Chondrocyte (in vitro differentiated cells): ENCODE measurements around the gene TSEN54. TPM values are rescaled to one million over a fixed set of nuclear protein-coding genes. Genes with fewer than 3 reads are reported as not detected.
A peak's percentile ranks its signal among the peaks of the same experiment; 100 is the strongest.

Experiments
- DNase-seq: peaks from one replicate; pipeline ENCODE4 v3.0.0; 2021; ENCODE audit warnings: mixed read lengths, low spot score
- H3K27ac Mint-ChIP-seq: one replicate; pipeline ENCODE4 v1.8.0; 2021; ENCODE audit warnings: mild to moderate bottlenecking, moderate library complexity, mixed read lengths; ENCODE audit not compliant: unreplicated experiment
- H3K27me3 Mint-ChIP-seq: 2 replicates; pipeline ENCODE4 v1.8.0; 2021; ENCODE audit warnings: low read depth, mixed read lengths
- H3K36me3 Mint-ChIP-seq: 2 replicates; pipeline ENCODE4 v1.8.0; 2021; ENCODE audit warnings: low read depth, mixed read lengths
- H3K4me1 Mint-ChIP-seq: 2 replicates; pipeline ENCODE4 v1.8.0; 2021; ENCODE audit warnings: low read depth, mild to moderate bottlenecking, mixed read lengths
- H3K4me3 Mint-ChIP-seq: one replicate; pipeline ENCODE4 v1.8.0; 2021; ENCODE audit warnings: mild to moderate bottlenecking, moderate library complexity, mixed read lengths; ENCODE audit not compliant: unreplicated experiment
- H3K9me3 Mint-ChIP-seq: 2 replicates; pipeline ENCODE4 v1.8.0; 2021; ENCODE audit warnings: low read depth, mixed read lengths
- total RNA-seq: library from RNA; stranded (reverse); gene quantifications from 3 replicates; pipeline ENCODE4 v1.2.1, GENCODE V29; 2021
- TF ChIP-seq, protein P1 (sequence below): fragments of 200-600 bp; sonication (generic); IDR thresholded peaks from 2 replicates; pipeline ENCODE4 v1.5.0; 2021; ENCODE audit warnings: antibody characterized with exemption, mild to moderate bottlenecking, moderate library complexity

The TSEN54 gene
- total RNA-seq, 1 donor from 2014 or later = 12.2 TPM

DNA sequence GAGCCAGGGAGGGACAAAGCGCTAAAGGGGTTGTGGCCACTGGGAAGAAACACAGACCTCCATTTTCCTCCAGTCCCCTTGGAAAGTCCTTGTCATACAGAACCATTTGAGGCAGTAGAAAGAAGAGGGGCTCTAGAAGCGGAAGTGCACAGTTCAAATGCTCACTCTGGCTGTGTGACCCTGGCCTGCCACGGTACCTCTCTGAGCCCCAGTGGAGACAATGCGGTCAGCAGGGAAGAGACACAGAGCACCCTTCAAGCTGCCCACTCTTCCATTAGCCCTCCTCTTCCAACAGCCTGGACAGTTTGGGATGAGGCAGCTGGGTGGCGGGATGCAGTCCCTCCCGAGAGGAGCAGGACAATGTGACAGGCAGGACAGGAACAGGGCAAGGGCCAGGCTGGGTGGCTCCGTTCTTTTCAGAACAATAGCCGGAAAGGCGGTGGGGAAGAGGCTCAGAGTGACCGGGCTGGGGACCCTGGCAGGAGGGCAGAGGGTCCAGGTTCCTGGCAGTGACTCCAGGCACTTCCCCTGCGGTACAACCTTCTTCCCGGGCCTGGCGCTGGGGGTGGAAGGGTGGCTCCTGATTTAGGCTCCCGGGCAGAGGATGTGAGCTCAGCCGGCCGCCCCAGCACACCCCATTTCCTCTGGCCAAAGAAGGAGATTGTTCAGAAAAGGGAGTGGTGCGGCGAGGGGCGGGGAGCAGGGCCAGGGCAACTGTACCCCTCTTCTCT is 6.6 kb upstream of the TSEN54 start:
- Mint-ChIP-seq H3K36me3 (peaks cover 7% of the 10 kb centered on the region), H3K4me3 (no peak overlapping the region), H3K27me3 (no peaks in the 10 kb centered on the region), H3K9me3 (no peaks in the 10 kb centered on the region), H3K27ac (no peak overlapping the region), H3K4me1 (peaks cover 47% of the 10 kb centered on the region)
- no peak for DNase-seq
- TF ChIP-seq, protein P1, sequence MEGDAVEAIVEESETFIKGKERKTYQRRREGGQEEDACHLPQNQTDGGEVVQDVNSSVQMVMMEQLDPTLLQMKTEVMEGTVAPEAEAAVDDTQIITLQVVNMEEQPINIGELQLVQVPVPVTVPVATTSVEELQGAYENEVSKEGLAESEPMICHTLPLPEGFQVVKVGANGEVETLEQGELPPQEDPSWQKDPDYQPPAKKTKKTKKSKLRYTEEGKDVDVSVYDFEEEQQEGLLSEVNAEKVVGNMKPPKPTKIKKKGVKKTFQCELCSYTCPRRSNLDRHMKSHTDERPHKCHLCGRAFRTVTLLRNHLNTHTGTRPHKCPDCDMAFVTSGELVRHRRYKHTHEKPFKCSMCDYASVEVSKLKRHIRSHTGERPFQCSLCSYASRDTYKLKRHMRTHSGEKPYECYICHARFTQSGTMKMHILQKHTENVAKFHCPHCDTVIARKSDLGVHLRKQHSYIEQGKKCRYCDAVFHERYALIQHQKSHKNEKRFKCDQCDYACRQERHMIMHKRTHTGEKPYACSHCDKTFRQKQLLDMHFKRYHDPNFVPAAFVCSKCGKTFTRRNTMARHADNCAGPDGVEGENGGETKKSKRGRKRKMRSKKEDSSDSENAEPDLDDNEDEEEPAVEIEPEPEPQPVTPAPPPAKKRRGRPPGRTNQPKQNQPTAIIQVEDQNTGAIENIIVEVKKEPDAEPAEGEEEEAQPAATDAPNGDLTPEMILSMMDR = no peak

DNA sequence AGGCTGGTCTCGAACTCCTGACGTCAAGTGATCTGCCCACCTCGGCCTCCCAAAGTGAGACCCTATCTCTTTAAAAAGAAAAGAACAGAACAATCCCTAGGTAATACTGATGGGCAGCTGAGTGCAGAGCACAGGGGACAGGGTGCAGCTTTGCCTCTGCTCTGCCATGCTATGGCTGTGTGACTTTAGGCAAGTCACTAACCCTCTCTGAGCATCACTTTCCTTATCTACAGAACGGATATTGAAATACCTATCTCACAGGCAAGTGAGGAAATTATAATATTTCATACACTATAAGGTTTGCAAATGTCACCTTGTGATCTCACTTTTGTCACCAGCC is 5.1 kb upstream of the TSEN54 start:
- peaks cover 47% of the 10 kb centered on the region for H3K4me1 Mint-ChIP-seq
- no peaks in the 10 kb centered on the region for H3K9me3 Mint-ChIP-seq
- H3K36me3 Mint-ChIP-seq = peaks cover 2% of the 10 kb centered on the region
- no peaks in the 10 kb centered on the region for H3K27me3 Mint-ChIP-seq
- no peak for DNase-seq
- no peak overlapping the region for H3K27ac Mint-ChIP-seq
- TF ChIP-seq, protein P1 = no peak
- no peak overlapping the region for H3K4me3 Mint-ChIP-seq

DNA sequence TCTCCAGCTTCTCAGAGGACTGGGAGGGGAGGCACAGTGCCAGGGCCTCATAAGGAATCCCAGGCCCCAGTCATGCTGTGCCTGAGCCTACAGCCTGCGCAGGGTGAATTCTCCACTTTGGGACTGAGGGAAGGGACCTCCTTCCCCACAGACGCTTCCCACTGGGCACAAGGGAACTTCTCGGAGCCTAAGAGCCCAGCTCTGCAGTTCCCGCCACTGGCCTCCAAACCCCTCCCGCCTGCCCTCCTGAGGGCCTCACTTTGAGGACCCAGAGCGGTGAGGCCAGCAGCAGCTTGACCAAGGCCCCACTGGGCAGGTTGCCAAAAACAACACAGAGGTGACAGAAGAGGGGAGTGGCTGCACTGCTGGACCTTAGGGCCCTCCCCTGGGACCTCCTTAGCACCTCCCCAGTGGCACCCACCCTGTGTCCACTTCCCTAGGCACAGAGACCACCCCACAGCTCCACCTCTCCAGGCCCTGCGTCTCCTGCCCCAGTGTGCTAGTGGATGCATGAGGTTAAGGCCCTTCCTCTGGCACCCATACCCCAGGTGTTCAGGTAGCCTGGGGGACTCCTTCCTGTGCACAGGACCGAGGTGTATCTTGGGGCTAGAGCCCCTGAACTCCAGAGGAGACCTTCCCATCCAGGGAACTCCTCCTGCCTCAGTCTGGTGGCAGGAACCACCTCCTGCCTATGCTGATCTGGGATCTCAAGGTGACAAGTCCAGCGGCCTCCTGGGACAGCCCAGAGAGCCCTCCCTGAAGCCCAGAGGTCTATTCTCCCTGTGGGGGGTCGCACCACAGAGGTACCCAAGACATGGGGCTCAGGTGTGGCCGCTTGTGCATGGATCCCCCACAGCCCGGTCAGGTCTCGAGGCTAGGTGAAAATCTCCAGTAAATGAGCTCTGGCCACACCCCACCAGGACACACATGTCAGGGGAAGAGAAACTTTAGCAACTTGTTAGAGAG is 4.4 kb upstream of the TSEN54 start:
- H3K4me3 Mint-ChIP-seq = no peak overlapping the region
- no peak for DNase-seq
- H3K27ac Mint-ChIP-seq = no peak overlapping the region
- H3K9me3 Mint-ChIP-seq = no peaks in the 10 kb centered on the region
- peaks cover 47% of the 10 kb centered on the region for H3K4me1 Mint-ChIP-seq
- H3K36me3 Mint-ChIP-seq = peaks cover 2% of the 10 kb centered on the region
- no peaks in the 10 kb centered on the region for H3K27me3 Mint-ChIP-seq
- TF ChIP-seq, protein P1 = no peak

DNA sequence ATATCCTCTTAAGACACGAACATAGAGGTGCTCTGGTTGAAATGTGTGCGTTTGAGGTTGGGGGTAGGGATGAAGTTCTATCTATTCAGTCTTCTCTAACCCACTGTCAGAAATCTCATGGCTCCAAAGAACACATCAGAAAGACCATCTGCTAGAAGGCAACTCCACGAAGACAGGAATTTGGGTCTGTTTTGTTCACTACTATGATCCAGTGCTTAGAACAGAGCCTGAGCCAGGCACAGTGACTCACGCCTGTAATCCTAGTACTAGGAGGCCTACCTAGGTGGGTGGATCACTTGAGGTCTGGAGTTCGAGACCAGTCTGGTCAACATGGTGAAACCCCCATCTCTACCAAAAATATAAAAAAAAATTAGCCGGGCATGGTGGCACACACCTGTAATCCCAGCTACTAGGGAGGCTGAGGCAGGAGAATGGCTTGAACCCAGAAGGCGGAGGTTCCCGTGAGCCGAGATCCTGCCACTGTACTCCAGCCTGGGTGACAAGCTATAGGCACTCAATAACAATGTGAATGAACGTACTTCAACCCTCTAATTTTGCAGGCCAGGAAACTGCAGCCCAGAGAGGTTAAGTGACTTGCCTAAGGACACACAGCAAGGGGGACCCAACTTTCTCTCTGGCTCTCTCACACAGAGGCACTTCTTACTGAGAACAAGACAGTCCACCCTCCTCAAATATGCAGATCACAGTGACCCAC is 3.2 kb upstream of the TSEN54 start:
- H3K27me3 Mint-ChIP-seq = no peaks in the 10 kb centered on the region
- H3K27ac Mint-ChIP-seq = no peak overlapping the region
- H3K36me3 Mint-ChIP-seq = peaks cover 2% of the 10 kb centered on the region
- TF ChIP-seq, protein P1 = no peak
- peaks cover 57% of the 10 kb centered on the region for H3K4me1 Mint-ChIP-seq
- no peak for DNase-seq
- peak overlapping the region; percentile 81 for H3K4me3 Mint-ChIP-seq
- no peaks in the 10 kb centered on the region for H3K9me3 Mint-ChIP-seq

DNA sequence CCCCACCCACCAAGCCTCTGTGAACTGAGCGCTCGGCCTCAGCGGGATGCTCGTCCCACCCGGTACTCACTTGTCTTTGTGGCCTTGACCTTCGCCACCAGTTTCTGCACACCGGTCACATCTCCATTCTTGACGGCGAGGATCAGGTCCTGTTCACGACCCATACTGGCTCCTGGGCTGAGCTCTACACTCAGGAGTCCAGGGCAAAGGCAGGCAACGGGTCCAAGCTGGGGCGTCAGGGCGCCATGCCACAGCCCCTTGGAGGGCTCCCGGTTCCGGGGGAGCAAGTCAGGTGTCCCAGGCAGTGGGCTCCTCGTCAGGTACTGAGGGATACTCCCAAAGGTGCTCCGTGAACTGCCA is 2.7 kb upstream of the TSEN54 start:
- Mint-ChIP-seq H3K27me3 (no peaks in the 10 kb centered on the region), H3K27ac (no peak overlapping the region), H3K9me3 (no peaks in the 10 kb centered on the region), H3K4me3 (peak overlapping the region; percentile 81), H3K36me3 (peaks cover 2% of the 10 kb centered on the region), H3K4me1 (peaks cover 53% of the 10 kb centered on the region)
- DNase-seq = peak; percentile 83
- TF ChIP-seq, protein P1 = no peak
